ENCODE measurements around the gene ZNF438. TPM values are rescaled to one million over a fixed set of nuclear protein-coding genes. Genes with fewer than 3 reads are reported as not detected.

The ZNF438 gene
- total and polyA plus RNA-seq, 2 of the 13 experiments (the other 11 are each of a cell fraction or from before 2014, with no cell fraction given) = 0.75 to 0.83 TPM

DNA sequence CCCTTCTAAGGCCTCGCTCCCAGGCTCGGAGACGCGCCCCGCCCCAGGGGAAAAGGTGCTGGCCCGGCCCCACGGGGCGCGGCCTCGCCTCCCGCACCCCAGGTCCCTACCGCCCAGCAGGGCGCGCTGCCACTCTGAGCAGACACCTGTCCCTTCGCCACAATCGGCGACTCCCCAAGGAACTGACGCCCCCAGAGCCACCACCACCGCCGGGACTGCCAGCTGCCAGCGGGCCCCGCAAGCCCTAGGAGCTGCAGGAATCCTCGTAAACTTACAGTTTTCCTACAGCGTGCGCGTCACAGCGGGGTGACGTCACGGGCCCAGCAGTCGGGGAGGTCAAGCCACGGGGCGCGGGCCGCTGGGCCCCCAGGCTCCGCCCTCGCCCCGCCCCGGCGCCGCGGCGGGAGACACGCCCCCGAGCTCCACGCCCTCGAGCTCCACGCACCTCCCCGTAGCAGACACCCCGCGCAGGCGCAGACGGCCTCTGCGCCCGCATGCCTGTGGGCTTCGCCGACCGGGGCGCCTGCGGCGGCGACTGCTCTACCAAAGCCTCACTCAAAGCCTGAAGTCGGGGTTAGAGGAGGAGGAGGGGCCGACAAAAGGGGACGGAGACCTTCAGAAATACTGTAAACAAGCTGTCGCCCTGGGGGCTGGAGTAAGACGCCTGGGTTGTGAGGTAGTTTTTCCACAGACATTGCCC lies at the start of gene ZNF438 (continued):
- TF ChIP-seq, protein P1, sequence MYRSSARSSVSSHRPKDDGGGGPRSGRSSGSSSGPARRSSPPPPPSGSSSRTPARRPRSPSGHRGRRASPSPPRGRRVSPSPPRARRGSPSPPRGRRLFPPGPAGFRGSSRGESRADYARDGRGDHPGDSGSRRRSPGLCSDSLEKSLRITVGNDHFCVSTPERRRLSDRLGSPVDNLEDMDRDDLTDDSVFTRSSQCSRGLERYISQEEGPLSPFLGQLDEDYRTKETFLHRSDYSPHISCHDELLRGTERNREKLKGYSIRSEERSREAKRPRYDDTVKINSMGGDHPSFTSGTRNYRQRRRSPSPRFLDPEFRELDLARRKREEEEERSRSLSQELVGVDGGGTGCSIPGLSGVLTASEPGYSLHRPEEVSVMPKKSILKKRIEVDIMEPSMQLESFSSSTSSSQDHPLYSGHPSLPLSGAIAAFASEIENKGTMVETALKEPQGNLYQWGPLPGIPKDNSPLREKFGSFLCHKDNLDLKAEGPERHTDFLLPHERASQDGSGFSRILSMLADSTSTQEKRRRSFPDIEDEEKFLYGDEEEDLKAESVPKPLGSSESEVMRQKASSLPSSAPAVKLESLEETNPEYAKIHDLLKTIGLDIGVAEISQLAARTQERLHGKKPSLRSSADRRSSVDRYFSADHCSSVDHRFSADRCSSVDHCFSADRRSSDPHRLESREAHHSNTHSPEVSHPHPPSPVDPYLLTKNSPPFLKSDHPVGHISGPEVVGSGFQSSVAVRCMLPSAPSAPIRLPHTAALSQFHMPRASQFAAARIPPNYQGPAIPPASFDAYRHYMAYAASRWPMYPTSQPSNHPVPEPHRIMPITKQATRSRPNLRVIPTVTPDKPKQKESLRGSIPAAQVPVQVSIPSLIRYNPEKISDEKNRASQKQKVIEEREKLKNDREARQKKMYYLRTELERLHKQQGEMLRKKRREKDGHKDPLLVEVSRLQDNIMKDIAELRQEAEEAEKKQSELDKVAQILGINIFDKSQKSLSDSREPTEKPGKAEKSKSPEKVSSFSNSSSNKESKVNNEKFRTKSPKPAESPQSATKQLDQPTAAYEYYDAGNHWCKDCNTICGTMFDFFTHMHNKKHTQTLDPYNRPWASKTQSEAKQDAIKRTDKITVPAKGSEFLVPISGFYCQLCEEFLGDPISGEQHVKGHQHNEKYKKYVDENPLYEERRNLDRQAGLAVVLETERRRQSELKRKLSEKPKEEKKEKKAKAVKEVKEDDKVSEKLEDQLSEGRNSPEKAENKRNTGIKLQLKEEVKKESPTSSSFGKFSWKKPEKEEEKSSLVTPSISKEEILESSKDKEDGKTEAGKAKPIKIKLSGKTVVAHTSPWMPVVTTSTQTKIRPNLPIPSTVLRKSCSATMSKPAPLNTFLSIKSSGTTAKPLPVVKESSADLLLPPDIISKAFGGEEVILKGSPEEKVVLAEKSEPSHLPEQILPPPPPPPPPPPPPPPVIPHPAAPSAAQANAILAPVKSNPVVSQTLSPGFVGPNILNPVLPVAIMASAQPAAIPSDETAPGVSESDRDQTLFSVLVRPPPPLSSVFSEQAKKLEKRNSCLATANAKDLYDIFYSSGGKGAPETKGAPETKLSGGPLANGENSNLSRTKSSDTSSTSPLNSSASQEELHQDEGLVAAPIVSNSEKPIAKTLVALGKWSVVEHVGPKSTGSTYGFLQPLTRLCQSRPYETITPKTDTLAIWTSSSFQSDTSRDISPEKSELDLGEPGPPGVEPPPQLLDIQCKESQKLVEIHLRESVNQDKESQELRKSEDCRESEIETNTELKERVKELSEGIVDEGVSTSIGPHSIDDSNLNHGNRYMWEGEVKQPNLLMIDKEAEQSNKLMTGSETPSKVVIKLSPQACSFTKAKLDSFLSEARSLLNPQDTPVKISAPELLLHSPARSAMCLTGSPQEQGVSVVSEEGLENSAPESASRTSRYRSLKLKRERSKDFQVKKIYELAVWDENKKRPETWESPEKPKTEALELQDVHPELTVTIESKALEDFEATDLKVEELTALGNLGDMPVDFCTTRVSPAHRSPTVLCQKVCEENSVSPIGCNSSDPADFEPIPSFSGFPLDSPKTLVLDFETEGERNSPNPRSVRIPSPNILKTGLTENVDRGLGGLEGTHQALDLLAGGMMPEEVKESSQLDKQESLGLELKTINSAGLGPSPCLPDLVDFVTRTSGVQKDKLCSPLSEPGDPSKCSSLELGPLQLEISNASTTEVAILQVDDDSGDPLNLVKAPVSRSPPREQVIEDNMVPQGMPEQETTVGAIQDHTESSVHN (CRISPR knock-in tag; IDR thresholded peaks at IDR 0.05) = peak; percentile 6; the same call in 1 of the 2 replicates
- no peak; the same call in 1 of the 2 replicates for TF ChIP-seq SAP130 (CRISPR knock-in tag; IDR thresholded peaks at IDR 0.05; ENCODE audit: low read depth)
- TF ChIP-seq THAP7 (CRISPR knock-in tag; IDR thresholded peaks at IDR 0.05) = no peak
- no peak for TF ChIP-seq NFRKB (IDR thresholded peaks at IDR 0.05)
- TF ChIP-seq ZNF788 (CRISPR knock-in tag; IDR thresholded peaks at IDR 0.05; ENCODE audit: borderline replicate concordance) = no peak; the same call in 1 of the 2 replicates
- no peak for TF ChIP-seq ZNF703 (CRISPR knock-in tag; IDR thresholded peaks at IDR 0.05; ENCODE audit: borderline replicate concordance)
- no peak for TF ChIP-seq EZH2 (conservative IDR thresholded peaks at IDR 0.05; ENCODE audit: low read depth, low read length)
- TF ChIP-seq, protein P2, sequence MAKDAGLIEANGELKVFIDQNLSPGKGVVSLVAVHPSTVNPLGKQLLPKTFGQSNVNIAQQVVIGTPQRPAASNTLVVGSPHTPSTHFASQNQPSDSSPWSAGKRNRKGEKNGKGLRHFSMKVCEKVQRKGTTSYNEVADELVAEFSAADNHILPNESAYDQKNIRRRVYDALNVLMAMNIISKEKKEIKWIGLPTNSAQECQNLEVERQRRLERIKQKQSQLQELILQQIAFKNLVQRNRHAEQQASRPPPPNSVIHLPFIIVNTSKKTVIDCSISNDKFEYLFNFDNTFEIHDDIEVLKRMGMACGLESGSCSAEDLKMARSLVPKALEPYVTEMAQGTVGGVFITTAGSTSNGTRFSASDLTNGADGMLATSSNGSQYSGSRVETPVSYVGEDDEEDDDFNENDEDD (CRISPR knock-in tag; IDR thresholded peaks at IDR 0.05; ENCODE audit: borderline replicate concordance) = peak; percentile 88
- no peak for TF ChIP-seq CAMTA2 (CRISPR knock-in tag; IDR thresholded peaks at IDR 0.05; ENCODE audit: borderline replicate concordance)
- no peak for TF ChIP-seq TCF7 (IDR thresholded peaks at IDR 0.05; ENCODE audit: low read depth)
- TF ChIP-seq, protein P3, sequence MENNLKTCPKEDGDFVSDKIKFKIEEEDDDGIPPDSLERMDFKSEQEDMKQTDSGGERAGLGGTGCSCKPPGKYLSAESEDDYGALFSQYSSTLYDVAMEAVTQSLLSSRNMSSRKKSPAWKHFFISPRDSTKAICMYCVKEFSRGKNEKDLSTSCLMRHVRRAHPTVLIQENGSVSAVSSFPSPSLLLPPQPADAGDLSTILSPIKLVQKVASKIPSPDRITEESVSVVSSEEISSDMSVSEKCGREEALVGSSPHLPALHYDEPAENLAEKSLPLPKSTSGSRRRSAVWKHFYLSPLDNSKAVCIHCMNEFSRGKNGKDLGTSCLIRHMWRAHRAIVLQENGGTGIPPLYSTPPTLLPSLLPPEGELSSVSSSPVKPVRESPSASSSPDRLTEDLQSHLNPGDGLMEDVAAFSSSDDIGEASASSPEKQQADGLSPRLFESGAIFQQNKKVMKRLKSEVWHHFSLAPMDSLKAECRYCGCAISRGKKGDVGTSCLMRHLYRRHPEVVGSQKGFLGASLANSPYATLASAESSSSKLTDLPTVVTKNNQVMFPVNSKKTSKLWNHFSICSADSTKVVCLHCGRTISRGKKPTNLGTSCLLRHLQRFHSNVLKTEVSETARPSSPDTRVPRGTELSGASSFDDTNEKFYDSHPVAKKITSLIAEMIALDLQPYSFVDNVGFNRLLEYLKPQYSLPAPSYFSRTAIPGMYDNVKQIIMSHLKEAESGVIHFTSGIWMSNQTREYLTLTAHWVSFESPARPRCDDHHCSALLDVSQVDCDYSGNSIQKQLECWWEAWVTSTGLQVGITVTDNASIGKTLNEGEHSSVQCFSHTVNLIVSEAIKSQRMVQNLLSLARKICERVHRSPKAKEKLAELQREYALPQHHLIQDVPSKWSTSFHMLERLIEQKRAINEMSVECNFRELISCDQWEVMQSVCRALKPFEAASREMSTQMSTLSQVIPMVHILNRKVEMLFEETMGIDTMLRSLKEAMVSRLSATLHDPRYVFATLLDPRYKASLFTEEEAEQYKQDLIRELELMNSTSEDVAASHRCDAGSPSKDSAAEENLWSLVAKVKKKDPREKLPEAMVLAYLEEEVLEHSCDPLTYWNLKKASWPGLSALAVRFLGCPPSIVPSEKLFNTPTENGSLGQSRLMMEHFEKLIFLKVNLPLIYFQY (CRISPR knock-in tag; IDR thresholded peaks at IDR 0.05; ENCODE audit: borderline replicate concordance) = 0 out of 2 replicates have a peak, but pooled peaks have one; percentile 22
- TF ChIP-seq RXRB (CRISPR knock-in tag; IDR thresholded peaks at IDR 0.05; ENCODE audit: borderline replicate concordance) = no peak
- TF ChIP-seq MEF2D (CRISPR knock-in tag; IDR thresholded peaks at IDR 0.05) = no peak
- peak; percentile 62 for TF ChIP-seq CREM (IDR thresholded peaks at IDR 0.05)
- TF ChIP-seq CREM (CRISPR knock-in tag; IDR thresholded peaks at IDR 0.05) = peak; percentile 34; the same call in 1 of the 2 replicates
- no peak for TF ChIP-seq ZNF720 (CRISPR knock-in tag; IDR thresholded peaks at IDR 0.05)

All from HepG2 (cell line).